ENCODE results near the gene ANLN. TPM values are rescaled to one million over a fixed set of nuclear protein-coding genes. Genes with fewer than 3 reads are reported as not detected.

The ANLN gene
- total RNA-seq, 1 experiment from 2014 or later, result 78.9 TPM

GRCh38 chr7:36368496-36368895, 21.2 kb upstream of the ANLN start:
- no peak overlapping the region for H3K27ac Mint-ChIP-seq

More at GRCh38 chr7:36368496-36368895, 21.2 kb upstream of the ANLN start:
- H2BK15ac ChIP-seq (ENCODE audit: low read depth, low read length), result no peak overlapping the region
- H2AFZ ChIP-seq (ENCODE audit: low read length), result no peak overlapping the region
- H3K36me3 Mint-ChIP-seq (ENCODE audit: insufficient read depth in 1 of 3, low read depth in 3 of 3), result no peaks in the 10 kb centered on the region
- no peak overlapping the region for H2AK5ac ChIP-seq (ENCODE audit: insufficient read length, low read length)
- no peak overlapping the region for H2BK5ac ChIP-seq (ENCODE audit: insufficient read length, low read length)
- H2BK120ac ChIP-seq (ENCODE audit: low read depth, low read length, poor library complexity, severe bottlenecking), result no peak overlapping the region
- no peak overlapping the region for H3K23ac ChIP-seq (ENCODE audit: insufficient read length, low read depth, low read length)
- H3K27me3 ChIP-seq (ENCODE audit: insufficient read depth, low read length), result peaks cover 19% of the 10 kb centered on the region
- no peak overlapping the region for H4K8ac ChIP-seq (replicated peaks; ENCODE audit: insufficient read length, low read depth, low read length)
- no peak overlapping the region for H3T11ph ChIP-seq (ENCODE audit: low read length)
- no peak overlapping the region for H3K56ac ChIP-seq (ENCODE audit: insufficient read length, low read depth, low read length)
- H3K14ac ChIP-seq (ENCODE audit: insufficient read depth, low read length), result no peak overlapping the region
- no peak overlapping the region for H3K4me3 Mint-ChIP-seq
- H3K9me3 ChIP-seq (ENCODE audit: control insufficient read depth, low read depth, low read length), result no peaks in the 10 kb centered on the region
- no peak overlapping the region for H4K5ac ChIP-seq (ENCODE audit: insufficient read length, low read depth, low read length)
- no peak overlapping the region for H3K9ac ChIP-seq (ENCODE audit: extremely low read depth, insufficient read length, low read length)
- WGBS (ENCODE audit: extremely low coverage, insufficient read length, low lambda C conversion rate), result no CpG with 5 or more reads among the region's 3 CpGs
- 0 out of 4 replicates have a peak, but pooled peaks cover 0 to 3% of the 10 kb centered on the region in 2 experiments for H3K4me1 Mint-ChIP-seq
- no peak overlapping the region for H3K18ac ChIP-seq (ENCODE audit: insufficient read length, low read depth, low read length)
- no peaks in the 10 kb centered on the region for H3K4me1 ChIP-seq (ENCODE audit: insufficient read depth, low read length)
- H2BK20ac ChIP-seq (ENCODE audit: low read depth, low read length, poor library complexity, severe bottlenecking), result no peak overlapping the region
- no peaks in the 10 kb centered on the region for H3K79me2 ChIP-seq (ENCODE audit: insufficient read depth, low read length)
- H3K4ac ChIP-seq (ENCODE audit: low read depth, low read length), result no peak overlapping the region
- no peaks in the 10 kb centered on the region for H3K79me1 ChIP-seq (ENCODE audit: insufficient read depth, low read depth, low read length, poor library complexity, severe bottlenecking)
- DNase-seq, result no peak
- no peak for TF ChIP-seq CTCF (conservative IDR thresholded peaks at IDR 0.05)
- peaks cover 61% of the 10 kb centered on the region for H3K27me3 Mint-ChIP-seq (ENCODE audit: low read depth)
- no peak overlapping the region for H3K27ac ChIP-seq (ENCODE audit: insufficient read length, low read depth, low read length)
- no peak overlapping the region for H2BK12ac ChIP-seq (ENCODE audit: insufficient read length, low read depth, low read length)
- H3K23me2 ChIP-seq (ENCODE audit: insufficient read length, low read depth, low read length, poor library complexity, severe bottlenecking), result no peaks in the 10 kb centered on the region
- no peaks in the 10 kb centered on the region for H3K9me3 Mint-ChIP-seq
- H3K4me2 ChIP-seq (ENCODE audit: insufficient read depth, insufficient read length, low read length), result no peak overlapping the region
- H4K20me1 ChIP-seq (ENCODE audit: control insufficient read depth, insufficient read depth, insufficient read length), result no peaks in the 10 kb centered on the region
- no peak overlapping the region for H4K91ac ChIP-seq (ENCODE audit: insufficient read length, low read depth, low read length)

Measured in H9 (cell line).